GM19351 (cell line): ENCODE data around the gene YY1.
"Not testable (repeated sequence)": the region's sequence is repeated elsewhere in the genome, so short reads cannot be mapped to it uniquely, and the experiment has no call there.

ENCODE experiments used
- ATAC-seq: cut with Tn5 transposase; IDR thresholded peaks from one replicate; pipeline ENCODE4 v1.9.1; 2021; ENCODE audit warnings: mild to moderate bottlenecking, moderate library complexity; ENCODE audit not compliant: unreplicated experiment

Gene YY1

GRCh38 chr14:100282766-100283419, 43.9 kb downstream of the YY1 start:
- no peak for ATAC-seq

GRCh38 chr14:100283436-100283835, 44.5 kb downstream of the YY1 start:
- ATAC-seq = not testable (repeated sequence)

- ATAC-seq = no peak
Measured at GRCh38 chr14:100283984-100284881, 45.3 kb downstream of the YY1 start.

GRCh38 chr14:100285021-100285912, 46.3 kb downstream of the YY1 start:
- ATAC-seq = peak; percentile 84

- ATAC-seq = no peak
Measured at GRCh38 chr14:100285913-100286400, 47.0 kb downstream of the YY1 start.

- ATAC-seq = no peak
Measured at GRCh38 chr14:100286484-100287191, 47.7 kb downstream of the YY1 start.

- ATAC-seq = no peak
Measured at GRCh38 chr14:100287202-100287997, 48.5 kb downstream of the YY1 start.

GRCh38 chr14:100287998-100288295, 49.0 kb downstream of the YY1 start:
- ATAC-seq = not testable (repeated sequence)

- ATAC-seq = no peak
Measured at GRCh38 chr14:100288382-100289185, 49.6 kb downstream of the YY1 start.

- no peak for ATAC-seq
Measured at GRCh38 chr14:100289916-100290606, 51.1 kb downstream of the YY1 start.

- ATAC-seq = no peak
Measured at GRCh38 chr14:100290607-100291304, 51.8 kb downstream of the YY1 start.

- no peak for ATAC-seq
Measured at GRCh38 chr14:100291305-100292075, 52.5 kb downstream of the YY1 start.

GRCh38 chr14:100292301-100292775, 53.4 kb downstream of the YY1 start:
- no peak for ATAC-seq

GRCh38 chr14:100292776-100293461, 54.0 kb downstream of the YY1 start:
- no peak for ATAC-seq

- ATAC-seq = no peak
Measured at GRCh38 chr14:100293497-100294212, 54.7 kb downstream of the YY1 start.
